IMR-90 (cell line): Measurements from ENCODE around the gene KIF18A. TPM values are rescaled to one million over a fixed set of nuclear protein-coding genes. Genes with fewer than 3 reads are reported as not detected.

ENCODE experiments used
- ATAC-seq: fragments of 200-7000 bp; cut with Tn5 transposase; 2 replicates; pipeline ENCODE4 v1.9.1; 2020; ENCODE audit warnings: low read depth, mild to moderate bottlenecking, moderate library complexity
- BruUV-seq: library from RNA; stranded (reverse); fragments of 400-500 nt; replicated peaks from 2 replicates; lab custom pipeline; 2021; lab: Mats Ljungman, UMichigan
- CTCF ChIA-PET: fragments of 300-600 bp; formaldehyde crosslinking; extraction: SDS; loops from one replicate; lab custom pipeline; 2021; ENCODE audit warnings: antibody characterized with exemption; lab: Yijun Ruan, JAX
- POLR2A ChIA-PET: fragments of 300-600 bp; sonication (Branson Sonifier 250); formaldehyde crosslinking; loops from one replicate; lab custom pipeline; 2022; ENCODE audit warnings: antibody characterized with exemption; ENCODE audit not compliant: unreplicated experiment; lab: Charles Lee
- DNase-seq: peaks from one replicate; pipeline ENCODE4 v3.0.0; 2013
- H2AFZ ChIP-seq: replicated peaks from 2 replicates; pipeline ENCODE3; 2013; ENCODE audit warnings: low read length, mild to moderate bottlenecking; ENCODE audit not compliant: poor library complexity
- H2AK5ac ChIP-seq: 2 replicates; pipeline ENCODE4 v1.6.1; 2013; ENCODE audit warnings: low read depth, low read length, inconsistent platforms
- H2AK9ac ChIP-seq: replicated peaks from 2 replicates; pipeline ENCODE3; 2013; ENCODE audit warnings: mild to moderate bottlenecking, low read depth, low read length, moderate library complexity; ENCODE audit not compliant: poor library complexity
- H2BK120ac ChIP-seq: 2 replicates; pipeline ENCODE4 v1.6.1; 2013; ENCODE audit warnings: low read depth, low read length, inconsistent platforms
- H2BK15ac ChIP-seq: 3 replicates; pipeline ENCODE4 v1.6.1; 2013; ENCODE audit warnings: low read depth, low read length, inconsistent platforms
- H2BK20ac ChIP-seq: 2 replicates; pipeline ENCODE4 v1.6.1; 2013; ENCODE audit warnings: low read depth, mild to moderate bottlenecking, inconsistent platforms, low read length, moderate library complexity
- H2BK5ac ChIP-seq: 2 replicates; pipeline ENCODE4 v1.6.1; 2013; ENCODE audit warnings: mild to moderate bottlenecking, low read depth, low read length, inconsistent platforms; ENCODE audit not compliant: poor library complexity, severe bottlenecking
- H3K14ac ChIP-seq: replicated peaks from 2 replicates; pipeline ENCODE4 v1.6.1; 2013; ENCODE audit warnings: low read depth, low read length, inconsistent platforms
- H3K18ac ChIP-seq: 2 replicates; pipeline ENCODE4 v1.6.1; 2013; ENCODE audit warnings: low read depth, low read length, control low read depth
- H3K23ac ChIP-seq: 2 replicates; pipeline ENCODE4 v1.6.1; 2013; ENCODE audit warnings: low read depth, low read length, inconsistent platforms
- H3K27ac ChIP-seq: 2 replicates; pipeline ENCODE4 v1.5.1; 2013; ENCODE audit warnings: mild to moderate bottlenecking, control low read depth, low read length; ENCODE audit not compliant: insufficient read depth
- H3K27me3 ChIP-seq: 2 replicates; pipeline ENCODE4 v1.6.1; 2013; ENCODE audit warnings: low read length; ENCODE audit not compliant: control insufficient read depth, insufficient read depth
- H3K36me3 ChIP-seq: 2 replicates; pipeline ENCODE4 v1.6.1; 2013; ENCODE audit warnings: low read length, mixed read lengths; ENCODE audit not compliant: control insufficient read depth, insufficient read depth
- H3K4ac ChIP-seq: 2 replicates; pipeline ENCODE4 v1.6.1; 2013; ENCODE audit warnings: low read depth, low read length, inconsistent platforms
- H3K4me1 ChIP-seq: 2 replicates; pipeline ENCODE4 v1.6.1; 2013; ENCODE audit warnings: low read length, mixed read lengths; ENCODE audit not compliant: control insufficient read depth, insufficient read depth
- H3K4me2 ChIP-seq: 2 replicates; pipeline ENCODE4 v1.6.1; 2013; ENCODE audit warnings: low read depth, mild to moderate bottlenecking, control low read depth, low read length, moderate library complexity
- H3K4me3 ChIP-seq: 2 replicates; pipeline ENCODE4 v1.5.1; 2013; ENCODE audit warnings: low read depth, mild to moderate bottlenecking, control low read depth, low read length, moderate library complexity; ENCODE audit not compliant: insufficient read depth
- H3K56ac ChIP-seq: 2 replicates; pipeline ENCODE4 v1.6.1; 2013; ENCODE audit warnings: low read length, inconsistent platforms; ENCODE audit not compliant: insufficient read depth; ENCODE audit errors: extremely low read depth
- H3K79me1 ChIP-seq, 2 experiments: 2 replicates each; pipeline ENCODE4 v1.6.1; 2013; ENCODE audit warnings: low read length in 2 of 2, inconsistent platforms in 1 of 2, low read depth in 1 of 2
- H3K9ac ChIP-seq: 2 replicates; pipeline ENCODE4 v1.6.1; 2013; ENCODE audit warnings: low read depth, low read length, control low read depth
- H3K9me1 ChIP-seq: 2 replicates; pipeline ENCODE4 v1.6.1; 2013; ENCODE audit warnings: low read length, inconsistent platforms; ENCODE audit not compliant: insufficient read depth
- H3K9me3 ChIP-seq: 2 replicates; pipeline ENCODE4 v1.6.1; 2013; ENCODE audit warnings: low read length; ENCODE audit not compliant: control insufficient read depth, insufficient read depth
- H4K20me1 ChIP-seq: 2 replicates; pipeline ENCODE4 v1.6.1; 2013; ENCODE audit warnings: low read length, inconsistent platforms; ENCODE audit not compliant: insufficient read depth
- H4K5ac ChIP-seq: 2 replicates; pipeline ENCODE4 v1.6.1; 2013; ENCODE audit warnings: mild to moderate bottlenecking, low read depth, low read length, control low read depth
- H4K8ac ChIP-seq, 2 experiments: 2 replicates each; pipeline ENCODE4 v1.6.1; 2013; ENCODE audit warnings: low read depth in 2 of 2, low read length in 2 of 2, control low read depth in 1 of 2, inconsistent platforms in 1 of 2
- H4K91ac ChIP-seq: 2 replicates; pipeline ENCODE4 v1.6.1; 2013; ENCODE audit warnings: low read depth, low read length, inconsistent platforms; ENCODE audit not compliant: insufficient read depth
- BHLHE40 ChIP-seq: fragments of 150-350 bp; IDR thresholded peaks from 2 replicates; pipeline ENCODE4 v1.6.1; 2016; ENCODE audit warnings: mild to moderate bottlenecking, low read depth, low read length
- CEBPB ChIP-seq: IDR thresholded peaks from 2 replicates; pipeline ENCODE4 v1.6.1; 2012; ENCODE audit warnings: low read depth, low read length, improper control_type of control experiment
- CHD1 ChIP-seq: IDR thresholded peaks from 2 replicates; pipeline ENCODE4 v1.6.1; 2012; ENCODE audit warnings: low read depth, low read length, improper control_type of control experiment
- CTCF ChIP-seq: conservative IDR thresholded peaks from 2 replicates; pipeline ENCODE4 v1.5.1; 2012; ENCODE audit warnings: mild to moderate bottlenecking, low read depth, low read length, improper control_type of control experiment
- ELK1 ChIP-seq: fragments of 150-350 bp; IDR thresholded peaks from 2 replicates; pipeline ENCODE4 v1.6.1; 2016; ENCODE audit warnings: low read depth, mild to moderate bottlenecking, low read length, moderate library complexity, borderline replicate concordance
- FOS ChIP-seq: fragments of 150-350 bp; IDR thresholded peaks from 2 replicates; pipeline ENCODE4 v1.6.1; 2016; ENCODE audit warnings: low read depth, low read length
- MAZ ChIP-seq: IDR thresholded peaks from 2 replicates; pipeline ENCODE4 v1.6.1; 2012; ENCODE audit warnings: low read depth, mild to moderate bottlenecking, low read length, improper control_type of control experiment, moderate library complexity, borderline replicate concordance
- MXI1 ChIP-seq: IDR thresholded peaks from 2 replicates; pipeline ENCODE4 v1.6.1; 2012; ENCODE audit warnings: low read depth, mild to moderate bottlenecking, low read length, moderate library complexity, borderline replicate concordance
- NFE2L2 ChIP-seq: fragments of 150-350 bp; IDR thresholded peaks from 2 replicates; pipeline ENCODE4 v1.6.1; 2016; ENCODE audit warnings: low read depth, mild to moderate bottlenecking, low read length
- POLR2A ChIP-seq: IDR thresholded peaks from 2 replicates; pipeline ENCODE4 v1.6.1; 2012; ENCODE audit warnings: mild to moderate bottlenecking, low read depth, low read length
- RAD21 ChIP-seq: IDR thresholded peaks from 2 replicates; pipeline ENCODE4 v1.6.1; 2012; ENCODE audit warnings: low read length, improper control_type of control experiment
- RCOR1 ChIP-seq: IDR thresholded peaks from 2 replicates; pipeline ENCODE4 v1.6.1; 2012; ENCODE audit warnings: mild to moderate bottlenecking, low read length, improper control_type of control experiment; ENCODE audit not compliant: insufficient replicate concordance
- RFX5 ChIP-seq: IDR thresholded peaks from 2 replicates; pipeline ENCODE4 v1.8.0; 2012; ENCODE audit warnings: low read depth, mild to moderate bottlenecking, low read length, moderate library complexity
- SMC3 ChIP-seq: fragments of 150-350 bp; IDR thresholded peaks from 2 replicates; pipeline ENCODE4 v1.6.1; 2016; ENCODE audit warnings: low read depth, mild to moderate bottlenecking, antibody characterized with exemption, low read length, moderate library complexity
- USF2 ChIP-seq: fragments of 150-350 bp; IDR thresholded peaks from 2 replicates; pipeline ENCODE4 v1.6.1; 2017; ENCODE audit warnings: mild to moderate bottlenecking, antibody characterized with exemption, low read length, low read depth
- WGBS, 2 experiments: methylation state at CpG; one replicate each; pipeline versions ENCODE4 v1.1.5 to v1.1.7; 2013; ENCODE audit warnings: missing lambda C conversion rate in 2 of 2; ENCODE audit not compliant: insufficient read length in 1 of 2; ENCODE audit errors: extremely low coverage in 2 of 2; 5-methylcytosine and 5-hydroxymethylcytosine counted together
- dilution Hi-C: fragments of 300-500 bp; cut with HindIII; formaldehyde crosslinking; loops from one replicate; pipeline ENCODE4 v1.14.3; 2018; ENCODE audit warnings: low sequenced_read_pairs; ENCODE audit not compliant: unreplicated experiment
- in situ Hi-C: fragments of 300-500 bp; cut with MboI; formaldehyde crosslinking; loops from 3 replicates; pipeline ENCODE4 v1.14.3; 2019; ENCODE audit warnings: low sequenced_read_pairs, inconsistent platforms, mixed read lengths
- intact Hi-C: fragments of 100-400 bp; cut with micrococcal nuclease; formaldehyde crosslinking; loops from 2 replicates; pipeline ENCODE4 v1.10.0; 2022
- polyA plus RNA-seq, 3 experiments: library from polyadenylated mRNA; depleted of rRNA; stranded (reverse); fragments of >200 nt; gene quantifications; 2 replicates each; pipeline ENCODE4 v1.2.3, GENCODE V29; 2012; ENCODE audit warnings: low replicate concordance in 1 of 3
- total RNA-seq: library from RNA; depleted of rRNA; stranded (reverse); fragments of >200 nt; gene quantifications from 2 replicates; pipeline ENCODE4 v1.2.3, GENCODE V29; 2012

KIF18A gene
- total and polyA plus RNA-seq, 2 of the 4 experiments (the other 2 are of a cell fraction), result 8.9 to 24.4 TPM

GRCh38 chr11:28099715-28100114, 8.2 kb downstream of the KIF18A start:
- Histone ChIP-seq H3K9me1 (no peaks in the 10 kb centered on the region), H3K4me3 (no peak overlapping the region), H3K36me3 (no peaks in the 10 kb centered on the region), H2BK120ac (peak overlapping the region; percentile 16), H2BK20ac (peak overlapping the region; percentile 3), H3K4ac (no peak overlapping the region; the same call in 1 of the 2 replicates), H4K5ac (peak overlapping the region; percentile 69), H3K4me2 (no peak overlapping the region), H3K4me1 (no peaks in the 10 kb centered on the region; the same call in 1 of the 2 replicates), H2AFZ (no peak overlapping the region), H2BK5ac (peak overlapping the region; percentile 20), H2AK9ac (no peak overlapping the region), H3K9ac (no peak overlapping the region), H4K8ac (peak overlapping the region in 1 of 2 experiments; percentile 60; a peak in 2 of 4 replicates), H3K23ac (no peak overlapping the region), H3K27ac (no peak overlapping the region), H3K14ac (no peak overlapping the region), H4K20me1 (no peaks in the 10 kb centered on the region), H3K56ac (no peak overlapping the region), H3K27me3 (no peaks in the 10 kb centered on the region), H3K9me3 (no peaks in the 10 kb centered on the region), H4K91ac (0 out of 2 replicates have a peak overlapping the region, but pooled peaks have one; percentile 28), H3K79me1 (peaks cover 40 to 67% of the 10 kb centered on the region in 2 experiments), H2AK5ac (no peak overlapping the region), H3K18ac (peak overlapping the region; percentile 52; the same call in 1 of the 2 replicates), H2BK15ac (no peak overlapping the region)
- no CpG with 5 or more reads among the region's 1 CpG for WGBS, 2 experiments
- dilution Hi-C loops (no loop called here), intact Hi-C loops (no loop called here), in situ Hi-C loops (loop anchor here (10.0 kb wide), 2 partner anchors 395 to 1235 kb away; partner anchors contain the start of gene BDNF)
- BruUV-seq, result no TSS peak
- DNase-seq, result no peak
- no peak for TF ChIP-seq MXI1
- TF ChIP-seq CTCF, result no peak
- no peak for TF ChIP-seq BHLHE40
- TF ChIP-seq POLR2A, result no peak
- TF ChIP-seq FOS, result no peak
- no peak for TF ChIP-seq CEBPB
- TF ChIP-seq NFE2L2, result no peak
- TF ChIP-seq SMC3, result no peak
- no peak for TF ChIP-seq RCOR1
- no peak for TF ChIP-seq RFX5
- TF ChIP-seq MAZ, result no peak
- no peak for TF ChIP-seq ELK1
- no peak for TF ChIP-seq USF2
- no peak for TF ChIP-seq RAD21
- no peak for TF ChIP-seq CHD1
- ATAC-seq, result no peak
- POLR2A ChIA-PET, result no interaction called here
- CTCF ChIA-PET, result no interaction called here
